Measurements from ENCODE around the gene SLC25A39. TPM values are rescaled to one million over a fixed set of nuclear protein-coding genes. Genes with fewer than 3 reads are reported as not detected.
A peak's percentile ranks its signal among the peaks of the same experiment; 100 is the strongest.

SLC25A39 gene
- total and polyA plus RNA-seq, 2 of the 13 experiments (the other 11 are each of a cell fraction or from before 2014, with no cell fraction given), result 144 to 151 TPM

DNA sequence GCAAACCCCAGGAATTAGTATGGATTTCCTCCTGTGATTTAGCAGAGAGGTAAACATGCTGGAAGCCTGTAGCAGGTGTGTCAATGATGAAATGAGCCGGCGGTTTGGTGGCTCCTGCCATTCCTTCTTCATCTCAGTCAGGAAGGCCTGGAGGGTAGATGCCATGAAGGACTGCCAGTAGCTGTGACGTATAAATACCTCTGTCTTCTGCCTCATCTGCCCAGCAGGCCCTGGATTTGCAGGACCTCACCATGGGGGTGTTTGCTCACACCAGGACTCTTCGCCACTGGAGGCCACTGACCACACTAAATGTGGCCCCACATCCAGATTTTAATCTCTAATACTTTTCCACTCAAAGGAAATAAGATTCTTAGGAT is 40.6 kb downstream of the SLC25A39 start:
- DNase-seq (ENCODE audit: low spot score) (no peak), ATAC-seq (no peak), FAIRE-seq (no peak)
- WGBS (ENCODE audit: low lambda C conversion rate), result 34% methylated on average over 4 of the region's 4 CpGs
- no peak overlapping the region for H3K4me2 ChIP-seq (ENCODE audit: low read depth, low read length)
- CTCF ChIA-PET (ENCODE audit: low intra/inter-chr PET ratio, low total read pairs), result no interaction called here
- H3K9me3 ChIP-seq (ENCODE audit: low read length), result no peaks in the 10 kb centered on the region
- no TSS peak for BruUV-seq (replicated peaks)
- no peak overlapping the region for H3K9ac ChIP-seq (ENCODE audit: insufficient read depth, low read depth, low read length)
- intact Hi-C loops (cut with micrococcal nuclease; ENCODE audit: unreplicated experiment), result no loop called here
- no peak for TF ChIP-seq ETV6 (CRISPR knock-in tag; conservative IDR thresholded peaks at IDR 0.05)
- peak; percentile 26; the same call in 1 of the 2 replicates for TF ChIP-seq CREB1 (IDR thresholded peaks at IDR 0.05)
- TF ChIP-seq CREB1 (CRISPR knock-in tag; IDR thresholded peaks at IDR 0.05), result no peak
- peaks cover 0 to 19% of the 10 kb centered on the region in 2 experiments; a peak in 3 of 5 replicates for H3K27me3 ChIP-seq (ENCODE audit: control insufficient read depth in 1 of 2, insufficient read depth in 2 of 2, low read length in 2 of 2)
- H3K36me3 ChIP-seq (replicated peaks in 1 of 2; ENCODE audit: control insufficient read depth in 1 of 2, insufficient read depth in 2 of 2, low read length in 2 of 2), result no peaks in the 10 kb centered on the region
- H3K4me3 ChIP-seq (replicated peaks in 1 of 3; ENCODE audit: insufficient read depth in 1 of 3, low read depth in 2 of 3, low read length in 3 of 3), result no peak overlapping the region
- H4K20me1 ChIP-seq (ENCODE audit: insufficient read depth, low read length), result no peaks in the 10 kb centered on the region
- no peak overlapping the region for H2AFZ ChIP-seq (ENCODE audit: low read length)
- H3K79me2 ChIP-seq (ENCODE audit: insufficient read depth, low read length), result no peaks in the 10 kb centered on the region
- H3K4me1 ChIP-seq (ENCODE audit: insufficient read depth, low read length), result peaks cover 18% of the 10 kb centered on the region
- no peak overlapping the region for H3K27ac ChIP-seq (ENCODE audit: extremely low read length, insufficient read depth, low read length)
- in situ Hi-C loops (cut with HindIII; ENCODE audit: extremely low pct_ligation_motif_present, low pct_unique_long_range_greater_than_20kb), result no loop called here
- POLR2A ChIA-PET, result no interaction called here

DNA sequence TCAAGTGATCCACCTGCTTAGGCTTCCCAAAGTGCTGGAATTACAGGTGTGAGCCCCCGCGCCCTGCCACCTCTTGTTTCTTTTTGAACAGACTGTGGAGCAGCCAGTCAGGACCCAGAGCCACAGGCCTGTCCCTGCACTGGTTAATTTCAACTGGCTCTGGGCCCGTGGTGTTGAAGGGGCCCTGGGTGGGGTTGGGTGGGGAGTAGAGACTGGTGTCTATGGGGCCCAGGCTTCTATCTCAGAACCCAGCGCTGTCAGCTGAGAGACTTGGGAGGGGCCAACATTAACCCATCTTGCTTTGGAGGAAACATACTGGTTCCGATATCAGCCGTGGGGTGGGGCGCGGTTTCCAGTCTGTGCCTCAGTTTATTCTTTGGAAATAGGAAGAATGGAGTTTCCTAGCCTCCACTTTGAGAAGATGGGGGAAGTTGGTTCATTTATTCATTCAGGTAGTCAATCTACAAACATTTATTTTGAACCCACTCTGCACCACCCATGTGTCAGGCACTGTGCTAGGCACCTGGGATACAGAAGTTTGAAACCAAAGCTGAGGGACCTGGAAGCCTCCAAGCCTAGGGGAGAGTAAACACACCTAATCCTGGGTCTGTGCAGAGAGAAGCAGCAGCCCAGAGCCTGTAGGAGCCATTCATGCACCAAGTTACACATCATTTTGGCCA is 41.1 kb downstream of the SLC25A39 start:
- FAIRE-seq (no peak), ATAC-seq (no peak), DNase-seq (ENCODE audit: low spot score) (no peak)
- Histone ChIP-seq H3K9me3 (ENCODE audit: low read length) (no peaks in the 10 kb centered on the region), H3K4me3 (replicated peaks in 1 of 3; ENCODE audit: insufficient read depth in 1 of 3, low read depth in 2 of 3, low read length in 3 of 3) (no peak overlapping the region), H2AFZ (ENCODE audit: low read length) (no peak overlapping the region), H3K9ac (ENCODE audit: insufficient read depth, low read depth, low read length) (no peak overlapping the region), H3K27me3 (ENCODE audit: control insufficient read depth in 1 of 2, insufficient read depth in 2 of 2, low read length in 2 of 2) (peaks cover 0 to 14% of the 10 kb centered on the region in 2 experiments; a peak in 4 of 5 replicates), H3K4me1 (ENCODE audit: insufficient read depth, low read length) (peaks cover 18% of the 10 kb centered on the region), H3K27ac (ENCODE audit: extremely low read length, insufficient read depth, low read length) (no peak overlapping the region), H3K79me2 (ENCODE audit: insufficient read depth, low read length) (no peaks in the 10 kb centered on the region), H3K4me2 (ENCODE audit: low read depth, low read length) (no peak overlapping the region), H4K20me1 (ENCODE audit: insufficient read depth, low read length) (no peaks in the 10 kb centered on the region), H3K36me3 (replicated peaks in 1 of 2; ENCODE audit: control insufficient read depth in 1 of 2, insufficient read depth in 2 of 2, low read length in 2 of 2) (no peaks in the 10 kb centered on the region)
- in situ Hi-C loops (cut with HindIII; ENCODE audit: extremely low pct_ligation_motif_present, low pct_unique_long_range_greater_than_20kb), result no loop called here
- TF ChIP-seq ZNF674 (CRISPR knock-in tag; IDR thresholded peaks at IDR 0.05; ENCODE audit: low read depth) (no peak), FLYWCH1 (CRISPR knock-in tag; IDR thresholded peaks at IDR 0.05) (no peak), BRCA1 (CRISPR knock-in tag; IDR thresholded peaks at IDR 0.05) (no peak), ZNF3 (CRISPR knock-in tag; IDR thresholded peaks at IDR 0.05) (no peak), FOXA1 (IDR thresholded peaks at IDR 0.05) (no peak), FOXA1 (CRISPR knock-in tag; IDR thresholded peaks at IDR 0.05) (no peak), ZNF350 (CRISPR knock-in tag; IDR thresholded peaks at IDR 0.05; ENCODE audit: borderline replicate concordance, low read depth) (no peak), KLF13 (CRISPR knock-in tag; IDR thresholded peaks at IDR 0.05) (no peak), HOXA7 (CRISPR knock-in tag; IDR thresholded peaks at IDR 0.05) (no peak), KLF12 (CRISPR knock-in tag; IDR thresholded peaks at IDR 0.05; ENCODE audit: borderline replicate concordance) (no peak), SMAD1 (CRISPR knock-in tag; IDR thresholded peaks at IDR 0.05; ENCODE audit: borderline replicate concordance, low read depth) (no peak), FOSL2 (CRISPR knock-in tag; IDR thresholded peaks at IDR 0.05) (no peak), HCFC1 (IDR thresholded peaks at IDR 0.05; ENCODE audit: low read depth, low read length) (no peak), ZFY (CRISPR knock-in tag; IDR thresholded peaks at IDR 0.05) (no peak)
- TF ChIP-seq, protein P1, sequence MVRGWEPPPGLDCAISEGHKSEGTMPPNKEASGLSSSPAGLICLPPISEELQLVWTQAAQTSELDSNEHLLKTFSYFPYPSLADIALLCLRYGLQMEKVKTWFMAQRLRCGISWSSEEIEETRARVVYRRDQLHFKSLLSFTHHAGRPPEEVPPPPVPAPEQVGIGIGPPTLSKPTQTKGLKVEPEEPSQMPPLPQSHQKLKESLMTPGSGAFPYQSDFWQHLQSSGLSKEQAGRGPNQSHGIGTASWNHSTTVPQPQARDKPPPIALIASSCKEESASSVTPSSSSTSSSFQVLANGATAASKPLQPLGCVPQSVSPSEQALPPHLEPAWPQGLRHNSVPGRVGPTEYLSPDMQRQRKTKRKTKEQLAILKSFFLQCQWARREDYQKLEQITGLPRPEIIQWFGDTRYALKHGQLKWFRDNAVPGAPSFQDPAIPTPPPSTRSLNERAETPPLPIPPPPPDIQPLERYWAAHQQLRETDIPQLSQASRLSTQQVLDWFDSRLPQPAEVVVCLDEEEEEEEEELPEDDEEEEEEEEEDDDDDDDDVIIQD (CRISPR knock-in tag; IDR thresholded peaks at IDR 0.05; ENCODE audit: low read depth), result no peak
- TF ChIP-seq, protein P2, sequence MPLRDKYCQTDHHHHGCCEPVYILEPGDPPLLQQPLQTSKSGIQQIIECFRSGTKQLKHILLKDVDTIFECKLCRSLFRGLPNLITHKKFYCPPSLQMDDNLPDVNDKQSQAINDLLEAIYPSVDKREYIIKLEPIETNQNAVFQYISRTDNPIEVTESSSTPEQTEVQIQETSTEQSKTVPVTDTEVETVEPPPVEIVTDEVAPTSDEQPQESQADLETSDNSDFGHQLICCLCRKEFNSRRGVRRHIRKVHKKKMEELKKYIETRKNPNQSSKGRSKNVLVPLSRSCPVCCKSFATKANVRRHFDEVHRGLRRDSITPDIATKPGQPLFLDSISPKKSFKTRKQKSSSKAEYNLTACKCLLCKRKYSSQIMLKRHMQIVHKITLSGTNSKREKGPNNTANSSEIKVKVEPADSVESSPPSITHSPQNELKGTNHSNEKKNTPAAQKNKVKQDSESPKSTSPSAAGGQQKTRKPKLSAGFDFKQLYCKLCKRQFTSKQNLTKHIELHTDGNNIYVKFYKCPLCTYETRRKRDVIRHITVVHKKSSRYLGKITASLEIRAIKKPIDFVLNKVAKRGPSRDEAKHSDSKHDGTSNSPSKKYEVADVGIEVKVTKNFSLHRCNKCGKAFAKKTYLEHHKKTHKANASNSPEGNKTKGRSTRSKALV (CRISPR knock-in tag; IDR thresholded peaks at IDR 0.05), result no peak
- BruUV-seq (replicated peaks), result no TSS peak
- POLR2A ChIA-PET, result no interaction called here
- intact Hi-C loops (cut with micrococcal nuclease; ENCODE audit: unreplicated experiment), result no loop called here
- 73% methylated on average over 8 of the region's 8 CpGs for WGBS (ENCODE audit: low lambda C conversion rate)
- CTCF ChIA-PET (ENCODE audit: low intra/inter-chr PET ratio, low total read pairs), result no interaction called here
